CD4-positive, alpha-beta T cell treated with Interleukin-2 at 100 ng/mL for 4 hours (primary cell): ENCODE data around the gene ATP2A1.
"Not testable (repeated sequence)": the region's sequence is repeated elsewhere in the genome, so short reads cannot be mapped to it uniquely, and the experiment has no call there.

Experiments
- DNase-seq: peaks from one replicate; pipeline ENCODE4 v3.0.0-alpha.2; 2020; ENCODE audit warnings: low spot score

ATP2A1 gene

GRCh38 chr16:28881565-28881964 lies 3.3 kb downstream of the ATP2A1 start:
- DNase-seq = not testable (repeated sequence)

GRCh38 chr16:28882551-28883160 lies 4.4 kb downstream of the ATP2A1 start:
- DNase-seq = no peak

- no peak for DNase-seq
Measured at GRCh38 chr16:28883221-28883996, 5.1 kb downstream of the ATP2A1 start.

- DNase-seq = no peak
Measured at GRCh38 chr16:28884045-28884444, 5.8 kb downstream of the ATP2A1 start.

- DNase-seq = no peak
Measured at GRCh38 chr16:28886945-28887344, 8.7 kb downstream of the ATP2A1 start.

GRCh38 chr16:28890355-28890754 lies 12.1 kb downstream of the ATP2A1 start:
- not testable (repeated sequence) for DNase-seq

GRCh38 chr16:28891964-28892890 lies 13.9 kb downstream of the ATP2A1 start:
- no peak for DNase-seq

GRCh38 chr16:28893291-28893690 lies 15.0 kb downstream of the ATP2A1 start:
- no peak for DNase-seq

- DNase-seq = no peak
Measured at GRCh38 chr16:28895609-28896008, 17.3 kb downstream of the ATP2A1 start.

GRCh38 chr16:28897826-28898225 lies 19.5 kb downstream of the ATP2A1 start:
- DNase-seq = no peak

GRCh38 chr16:28898266-28898665 lies 20.0 kb downstream of the ATP2A1 start:
- no peak for DNase-seq

GRCh38 chr16:28898942-28899341 lies 20.7 kb downstream of the ATP2A1 start:
- DNase-seq = no peak

GRCh38 chr16:28899882-28900590 lies 21.7 kb downstream of the ATP2A1 start:
- DNase-seq = no peak

GRCh38 chr16:28900601-28901000 lies 22.3 kb downstream of the ATP2A1 start:
- DNase-seq = no peak

GRCh38 chr16:28901862-28902261 lies 23.6 kb downstream of the ATP2A1 start:
- DNase-seq = no peak

- no peak for DNase-seq
Measured at GRCh38 chr16:28902909-28903308, 24.6 kb downstream of the ATP2A1 start.

- DNase-seq = no peak
Measured at GRCh38 chr16:28903344-28904042, 25.2 kb downstream of the ATP2A1 start.

- no peak for DNase-seq
Measured at GRCh38 chr16:28904363-28904762, 26.1 kb downstream of the ATP2A1 start.

- no peak for DNase-seq
Measured at GRCh38 chr16:28904828-28905227, 26.5 kb downstream of the ATP2A1 start.

GRCh38 chr16:28905229-28905754 lies 27.0 kb downstream of the ATP2A1 start:
- DNase-seq = no peak

GRCh38 chr16:28905800-28906372 lies 27.6 kb downstream of the ATP2A1 start:
- DNase-seq = no peak
